AG04450 (cell line): ENCODE measurements around the gene LRRK1. TPM values are rescaled to one million over a fixed set of nuclear protein-coding genes. Genes with fewer than 3 reads are reported as not detected.

ENCODE experiments used
- CTCF ChIA-PET: fragments of 300-600, 350-600 bp; formaldehyde crosslinking; extraction: SDS; loops from one replicate; lab custom pipeline; 2022; ENCODE audit warnings: antibody characterized with exemption, inconsistent platforms; lab: Charles Lee
- POLR2A ChIA-PET: fragments of 350-600 bp; formaldehyde crosslinking; extraction: SDS; loops from one replicate; lab custom pipeline; 2021; ENCODE audit warnings: antibody characterized with exemption, inconsistent platforms; lab: Yijun Ruan, JAX
- DNase-seq: peaks from one replicate; pipeline ENCODE4 v3.0.0-alpha.2; 2011; ENCODE audit warnings: low read depth, low spot score
- H3K27ac ChIP-seq: one replicate; pipeline ENCODE4 v1.5.1; 2012; ENCODE audit warnings: low read depth, low read length, control low read depth
- H3K27me3 ChIP-seq: one replicate; pipeline ENCODE4 v1.6.0; 2012; ENCODE audit warnings: low read length; ENCODE audit not compliant: control insufficient read depth, insufficient read depth
- H3K4me3 ChIP-seq: 2 replicates; pipeline ENCODE4 v1.5.1; 2011; ENCODE audit warnings: mild to moderate bottlenecking, low read depth, low read length, control low read depth
- H3K9me3 ChIP-seq: 2 replicates; pipeline ENCODE4 v1.5.1; 2012; ENCODE audit warnings: low read length; ENCODE audit not compliant: control insufficient read depth, insufficient read depth
- polyA plus RNA-seq: library from polyadenylated mRNA; depleted of rRNA; stranded (reverse); fragments of >200 nt; gene quantifications from 2 replicates; pipeline ENCODE4 v1.2.3, GENCODE V29; 2011
- TF ChIP-seq, protein P1 (sequence below): IDR thresholded peaks from 2 replicates; pipeline ENCODE4 v1.5.1; 2011; ENCODE audit warnings: low read depth, low read length, control low read depth, inconsistent platforms

Gene LRRK1
- polyA plus RNA-seq, 1 experiment, result 5.6 TPM

DNA sequence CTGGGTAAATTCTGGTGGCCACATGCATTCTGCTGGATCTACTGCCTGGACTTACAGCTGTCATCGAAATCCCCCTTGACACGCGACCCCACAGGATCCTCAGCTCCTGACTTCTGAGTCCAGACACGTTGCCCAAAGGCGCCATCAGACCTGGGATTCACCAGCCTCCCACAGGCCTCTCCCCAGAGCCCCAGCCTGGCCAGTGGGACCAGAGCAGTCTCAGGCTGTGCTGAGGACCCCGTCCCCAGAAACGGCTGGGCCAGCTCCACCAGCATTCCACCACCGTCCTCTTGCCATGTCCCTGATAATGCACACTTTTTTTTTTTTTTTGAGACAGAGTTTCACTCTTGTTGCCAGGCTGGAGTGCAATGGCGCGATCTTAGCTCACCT lies 166.1 kb downstream of the LRRK1 start:
- CTCF ChIA-PET, result interaction anchor here (0.6 kb wide), 1 partner anchor 77 kb away, joined by 3 read pairs; no protein-coding TSS in a partner anchor
- no peaks in the 10 kb centered on the region; the same call in 1 of the 2 replicates for H3K9me3 ChIP-seq
- DNase-seq, result no peak
- TF ChIP-seq, protein P1, sequence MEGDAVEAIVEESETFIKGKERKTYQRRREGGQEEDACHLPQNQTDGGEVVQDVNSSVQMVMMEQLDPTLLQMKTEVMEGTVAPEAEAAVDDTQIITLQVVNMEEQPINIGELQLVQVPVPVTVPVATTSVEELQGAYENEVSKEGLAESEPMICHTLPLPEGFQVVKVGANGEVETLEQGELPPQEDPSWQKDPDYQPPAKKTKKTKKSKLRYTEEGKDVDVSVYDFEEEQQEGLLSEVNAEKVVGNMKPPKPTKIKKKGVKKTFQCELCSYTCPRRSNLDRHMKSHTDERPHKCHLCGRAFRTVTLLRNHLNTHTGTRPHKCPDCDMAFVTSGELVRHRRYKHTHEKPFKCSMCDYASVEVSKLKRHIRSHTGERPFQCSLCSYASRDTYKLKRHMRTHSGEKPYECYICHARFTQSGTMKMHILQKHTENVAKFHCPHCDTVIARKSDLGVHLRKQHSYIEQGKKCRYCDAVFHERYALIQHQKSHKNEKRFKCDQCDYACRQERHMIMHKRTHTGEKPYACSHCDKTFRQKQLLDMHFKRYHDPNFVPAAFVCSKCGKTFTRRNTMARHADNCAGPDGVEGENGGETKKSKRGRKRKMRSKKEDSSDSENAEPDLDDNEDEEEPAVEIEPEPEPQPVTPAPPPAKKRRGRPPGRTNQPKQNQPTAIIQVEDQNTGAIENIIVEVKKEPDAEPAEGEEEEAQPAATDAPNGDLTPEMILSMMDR, result no peak
- no peak overlapping the region for H3K27ac ChIP-seq
- no peak overlapping the region for H3K4me3 ChIP-seq
- H3K27me3 ChIP-seq, result peaks cover 2% of the 10 kb centered on the region
- POLR2A ChIA-PET, result no interaction called here

DNA sequence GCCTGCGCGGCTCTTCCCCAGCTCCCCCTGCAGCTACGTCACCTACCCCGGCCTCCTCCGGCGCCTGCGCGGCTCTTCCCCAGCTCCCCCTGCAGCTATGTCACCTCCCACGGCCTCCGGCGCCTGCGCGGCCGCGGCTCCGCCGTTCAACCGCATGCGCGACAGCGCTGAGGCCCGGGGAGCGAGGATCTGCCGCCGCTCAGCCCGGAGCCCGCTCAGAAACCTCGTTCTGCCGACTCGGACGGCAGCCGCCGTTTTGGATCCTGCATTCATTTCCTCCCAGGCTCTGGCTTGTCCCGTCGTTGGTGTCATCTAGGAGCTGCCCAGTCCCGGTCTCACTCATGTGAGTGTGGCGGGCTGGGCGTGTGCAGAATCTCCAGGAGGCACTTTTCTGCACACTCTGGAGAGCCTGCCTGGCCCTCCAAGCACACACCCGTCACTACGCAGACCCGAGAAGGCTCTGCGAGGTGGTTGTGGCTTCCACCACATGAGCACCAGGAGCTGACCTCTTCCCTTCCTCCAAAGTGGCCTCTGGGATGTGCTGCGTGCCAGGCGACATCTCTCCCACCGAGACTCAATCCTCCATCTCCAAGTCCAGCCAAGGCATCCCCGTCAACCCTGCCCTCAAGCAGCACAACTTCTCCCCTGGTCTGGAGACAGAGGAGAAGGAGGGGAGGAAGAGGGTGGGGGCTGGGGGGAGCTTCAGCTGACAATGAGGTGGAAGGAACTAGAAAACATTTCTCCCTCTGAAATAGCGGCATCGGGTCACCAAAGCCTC lies 167.4 kb downstream of the LRRK1 start:
- Histone ChIP-seq H3K4me3 (no peak overlapping the region), H3K9me3 (peaks cover 2% of the 10 kb centered on the region; the same call in 1 of the 2 replicates), H3K27ac (no peak overlapping the region), H3K27me3 (peaks cover 2% of the 10 kb centered on the region)
- POLR2A ChIA-PET, result no interaction called here
- TF ChIP-seq, protein P1, result no peak
- CTCF ChIA-PET, result interaction anchor here (1.0 to 2.6 kb wide), 4 partner anchors 79 to 174 kb away, joined by 3 to 17 read pairs (median 8); no protein-coding TSS in a partner anchor
- DNase-seq, result no peak

DNA sequence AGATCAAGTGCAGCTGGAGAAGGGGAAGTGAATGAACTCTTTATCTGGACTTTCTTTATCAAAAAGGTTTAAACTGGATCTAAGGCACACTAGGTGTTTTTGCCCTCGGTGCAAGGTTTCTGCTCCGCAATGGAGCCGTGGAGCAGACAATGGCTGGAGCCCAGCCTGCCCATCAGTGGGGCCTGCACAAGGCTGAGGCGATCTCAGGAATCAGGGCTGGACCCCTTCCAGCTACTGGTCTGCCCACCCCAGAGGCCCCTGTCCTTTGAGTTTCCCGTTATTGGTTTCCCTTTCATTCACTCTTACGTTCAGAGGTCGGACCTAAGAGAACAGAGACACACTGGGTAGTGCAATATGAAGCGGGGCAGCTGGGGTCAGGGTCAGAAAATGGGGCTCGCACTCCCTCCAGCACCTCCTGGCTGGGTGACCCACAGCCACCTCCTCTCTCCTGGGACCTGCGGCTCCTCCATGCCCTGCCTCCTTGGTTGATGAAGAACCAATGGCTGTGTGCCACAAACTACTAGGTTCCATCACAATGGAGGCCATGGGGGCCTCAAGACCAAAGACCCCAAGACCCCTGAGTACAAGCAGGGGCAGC lies 168.1 kb downstream of the LRRK1 start:
- ChIA-PET CTCF (interaction anchor here (1.0 to 2.6 kb wide), 5 partner anchors 79 to 174 kb away, joined by 3 to 17 read pairs (median 4); no protein-coding TSS in a partner anchor), POLR2A (no interaction called here)
- Histone ChIP-seq H3K27me3 (peaks cover 2% of the 10 kb centered on the region), H3K9me3 (peaks cover 2% of the 10 kb centered on the region; the same call in 1 of the 2 replicates), H3K27ac (no peak overlapping the region), H3K4me3 (no peak overlapping the region)
- no peak for DNase-seq
- TF ChIP-seq, protein P1, result no peak

DNA sequence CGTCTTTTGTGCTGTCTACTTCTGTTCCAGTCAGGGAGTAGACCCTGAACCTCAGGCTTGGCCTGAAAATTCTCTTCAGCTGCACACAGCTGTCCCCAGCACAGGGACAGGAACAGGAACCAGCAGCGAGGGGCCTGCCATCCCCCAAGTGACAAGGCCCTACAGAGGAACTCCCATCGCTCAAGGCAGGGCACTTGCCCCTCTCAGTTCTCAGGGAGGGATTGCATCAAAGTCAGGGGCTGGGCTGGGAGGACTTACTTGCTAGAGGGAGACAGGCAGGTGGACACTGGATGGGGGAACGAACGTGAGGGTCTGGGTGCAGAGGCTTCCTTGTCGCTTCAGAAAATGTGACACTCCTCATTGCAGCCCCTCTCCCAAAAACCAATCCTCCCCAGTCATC lies 169.1 kb downstream of the LRRK1 start:
- CTCF ChIA-PET, result interaction anchor here (0.6 to 2.6 kb wide), 22 partner anchors 8 to 180 kb away, joined by 3 to 17 read pairs (median 4); no protein-coding TSS in a partner anchor
- peaks cover 2% of the 10 kb centered on the region; the same call in 1 of the 2 replicates for H3K9me3 ChIP-seq
- H3K27ac ChIP-seq, result no peak overlapping the region
- no peak for DNase-seq
- POLR2A ChIA-PET, result no interaction called here
- H3K4me3 ChIP-seq, result no peak overlapping the region
- H3K27me3 ChIP-seq, result peaks cover 2% of the 10 kb centered on the region
- TF ChIP-seq, protein P1, result no peak
